Neural cell (in vitro differentiated cells): ENCODE measurements around the gene PAQR9. TPM values are rescaled to one million over a fixed set of nuclear protein-coding genes. Genes with fewer than 3 reads are reported as not detected.

Source experiments
- H2AFZ ChIP-seq: fragments of 200-600, 300-800 bp; sonication (generic), shearing (Covaris generic); 2 replicates; pipeline ENCODE4 v1.6.0; 2014; ENCODE audit warnings: low read depth, mild to moderate bottlenecking, antibody characterized with exemption, low read length, moderate library complexity
- H3F3A ChIP-seq: fragments of 200-600 bp; shearing (Covaris generic); 2 replicates; pipeline ENCODE4 v1.6.1; 2016; ENCODE audit warnings: mild to moderate bottlenecking, moderate library complexity, mixed read lengths, antibody characterized with exemption, low read length; ENCODE audit not compliant: insufficient read depth, poor library complexity, severe bottlenecking
- H3K27ac ChIP-seq: fragments of 200-600, 300-800 bp; sonication (generic), shearing (Covaris generic); 2 replicates; pipeline ENCODE4 v1.5.1; 2014; ENCODE audit warnings: mild to moderate bottlenecking, low read length, moderate library complexity
- H3K27me3 ChIP-seq: fragments of 300-800, 200-600 bp; sonication (generic), shearing (Covaris generic); 2 replicates; pipeline ENCODE4 v1.6.0; 2014; ENCODE audit warnings: mild to moderate bottlenecking, low read depth, low read length, moderate library complexity; ENCODE audit not compliant: insufficient read depth
- H3K36me3 ChIP-seq: fragments of 300-800, 200-600 bp; sonication (generic), shearing (Covaris generic); 2 replicates; pipeline ENCODE4 v1.5.1; 2014; ENCODE audit warnings: mild to moderate bottlenecking, antibody characterized with exemption, low read length, moderate library complexity; ENCODE audit not compliant: insufficient read depth
- H3K4me2 ChIP-seq: fragments of 300-800, 200-600 bp; sonication (generic), shearing (Covaris generic); 2 replicates; pipeline ENCODE4 v1.6.0; 2014; ENCODE audit warnings: mild to moderate bottlenecking, low read length
- H3K4me3 ChIP-seq: fragments of 300-800, 200-600 bp; sonication (generic), shearing (Covaris generic); 2 replicates; pipeline ENCODE4 v1.5.1; 2014; ENCODE audit warnings: mild to moderate bottlenecking, low read length, moderate library complexity
- H3K79me2 ChIP-seq: fragments of 200-600 bp; shearing (Covaris generic); replicated peaks from 2 replicates; pipeline ENCODE4 v1.6.0; 2014; ENCODE audit warnings: mild to moderate bottlenecking, low read length, moderate library complexity; ENCODE audit not compliant: insufficient read depth
- H3K9ac ChIP-seq: fragments of 300-800, 200-600 bp; sonication (generic), shearing (Covaris generic); 2 replicates; pipeline ENCODE4 v1.6.1; 2016; ENCODE audit warnings: mild to moderate bottlenecking, low read length, mixed read lengths
- H3K9me2 ChIP-seq: fragments of 200-600 bp; shearing (Covaris generic); 2 replicates; pipeline ENCODE4 v1.6.1; 2016; ENCODE audit warnings: mild to moderate bottlenecking, low read length, mixed read lengths; ENCODE audit not compliant: insufficient read depth
- H3K9me3 ChIP-seq: fragments of 200-600, 300-800 bp; sonication (generic), shearing (Covaris generic); 2 replicates; pipeline ENCODE4 v1.6.1; 2016; ENCODE audit warnings: mild to moderate bottlenecking, mixed run types, low read length, moderate library complexity, mixed read lengths
- H4K20me1 ChIP-seq: fragments of 200-600 bp; shearing (Covaris generic); 2 replicates; pipeline ENCODE4 v1.6.1; 2016; ENCODE audit warnings: mild to moderate bottlenecking, mixed run types; ENCODE audit not compliant: insufficient read depth
- EP300 ChIP-seq: fragments of 450-650 bp; conservative IDR thresholded peaks from 2 replicates; pipeline ENCODE4 v1.6.1; 2014; ENCODE audit warnings: antibody characterized with exemption, mild to moderate bottlenecking, moderate library complexity; ENCODE audit not compliant: poor library complexity, severe bottlenecking
- EZH2 ChIP-seq: fragments of 200-600, 300-800 bp; shearing (Covaris generic), sonication (generic); IDR thresholded peaks from 2 replicates; pipeline ENCODE4 v1.6.1; 2014; ENCODE audit warnings: antibody characterized with exemption, low read length, borderline replicate concordance, mild to moderate bottlenecking; ENCODE audit not compliant: insufficient read depth, poor library complexity, severe bottlenecking
- MXI1 ChIP-seq: fragments of 450-650 bp; conservative IDR thresholded peaks from 2 replicates; pipeline ENCODE4 v1.6.1; 2014; ENCODE audit warnings: antibody characterized with exemption, mild to moderate bottlenecking; ENCODE audit not compliant: poor library complexity, severe bottlenecking
- POLR2AphosphoS5 ChIP-seq: IDR thresholded peaks from 2 replicates; pipeline ENCODE4 v1.6.1; 2012
- RAD21 ChIP-seq: fragments of 450-650 bp; conservative IDR thresholded peaks from 2 replicates; pipeline ENCODE4 v1.6.1; 2014; ENCODE audit warnings: antibody characterized with exemption, mild to moderate bottlenecking, moderate library complexity
- SMC3 ChIP-seq: fragments of 450-650 bp; conservative IDR thresholded peaks from 2 replicates; pipeline ENCODE4 v1.6.1; 2014; ENCODE audit warnings: antibody characterized with exemption, mild to moderate bottlenecking, moderate library complexity; ENCODE audit not compliant: poor library complexity
- TAF1 ChIP-seq: IDR thresholded peaks from 2 replicates; pipeline ENCODE4 v1.6.1; 2012; ENCODE audit warnings: low read depth
- polyA plus RNA-seq: library from polyadenylated mRNA; depleted of rRNA; stranded (reverse); fragments of >200 nt; gene quantifications from 2 replicates; pipeline ENCODE4 v1.2.3, GENCODE V29; 2014
- TF ChIP-seq, protein P1 (sequence below): fragments of 450-650 bp; IDR thresholded peaks from 2 replicates; pipeline ENCODE4 v1.5.1; 2014; ENCODE audit warnings: antibody characterized with exemption, mild to moderate bottlenecking, moderate library complexity; ENCODE audit not compliant: poor library complexity, severe bottlenecking
- TF ChIP-seq, protein P2 (sequence below): IDR thresholded peaks from 2 replicates; pipeline ENCODE4 v1.6.1; 2012; ENCODE audit warnings: borderline replicate concordance

Gene PAQR9
- polyA plus RNA-seq, 1 donor from 2014 or later = 0.24 TPM

DNA sequence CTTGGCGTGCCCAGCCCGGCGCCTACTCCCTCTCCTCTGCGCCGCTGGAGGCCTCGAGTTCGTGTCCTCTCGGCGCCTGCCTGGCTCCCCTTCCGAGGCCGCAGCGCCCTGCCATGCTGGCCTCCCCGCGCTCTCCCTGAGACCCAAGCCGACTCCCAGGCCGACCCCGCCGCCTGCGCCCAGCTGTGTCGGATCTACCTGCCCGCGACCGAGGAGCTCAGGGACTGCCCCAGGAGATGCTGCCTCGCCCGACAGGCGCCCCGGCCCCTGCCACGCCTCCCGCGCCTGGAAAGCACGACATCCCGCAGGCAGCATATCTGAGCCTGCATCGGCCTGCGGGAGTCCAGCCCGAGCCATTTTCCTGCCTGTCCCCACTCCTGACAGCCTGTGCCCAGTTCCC, 16.1 kb downstream of the PAQR9 start:
- H3K36me3 ChIP-seq = no peaks in the 10 kb centered on the region
- no peaks in the 10 kb centered on the region for H3K79me2 ChIP-seq
- H3K4me3 ChIP-seq = no peak overlapping the region
- H3F3A ChIP-seq = no peaks in the 10 kb centered on the region
- no peak overlapping the region for H3K4me2 ChIP-seq
- TF ChIP-seq MXI1 (no peak), POLR2AphosphoS5 (no peak), EZH2 (no peak), TAF1 (no peak), RAD21 (no peak), SMC3 (no peak), EP300 (no peak)
- TF ChIP-seq, protein P1, sequence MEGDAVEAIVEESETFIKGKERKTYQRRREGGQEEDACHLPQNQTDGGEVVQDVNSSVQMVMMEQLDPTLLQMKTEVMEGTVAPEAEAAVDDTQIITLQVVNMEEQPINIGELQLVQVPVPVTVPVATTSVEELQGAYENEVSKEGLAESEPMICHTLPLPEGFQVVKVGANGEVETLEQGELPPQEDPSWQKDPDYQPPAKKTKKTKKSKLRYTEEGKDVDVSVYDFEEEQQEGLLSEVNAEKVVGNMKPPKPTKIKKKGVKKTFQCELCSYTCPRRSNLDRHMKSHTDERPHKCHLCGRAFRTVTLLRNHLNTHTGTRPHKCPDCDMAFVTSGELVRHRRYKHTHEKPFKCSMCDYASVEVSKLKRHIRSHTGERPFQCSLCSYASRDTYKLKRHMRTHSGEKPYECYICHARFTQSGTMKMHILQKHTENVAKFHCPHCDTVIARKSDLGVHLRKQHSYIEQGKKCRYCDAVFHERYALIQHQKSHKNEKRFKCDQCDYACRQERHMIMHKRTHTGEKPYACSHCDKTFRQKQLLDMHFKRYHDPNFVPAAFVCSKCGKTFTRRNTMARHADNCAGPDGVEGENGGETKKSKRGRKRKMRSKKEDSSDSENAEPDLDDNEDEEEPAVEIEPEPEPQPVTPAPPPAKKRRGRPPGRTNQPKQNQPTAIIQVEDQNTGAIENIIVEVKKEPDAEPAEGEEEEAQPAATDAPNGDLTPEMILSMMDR = no peak
- TF ChIP-seq, protein P2, sequence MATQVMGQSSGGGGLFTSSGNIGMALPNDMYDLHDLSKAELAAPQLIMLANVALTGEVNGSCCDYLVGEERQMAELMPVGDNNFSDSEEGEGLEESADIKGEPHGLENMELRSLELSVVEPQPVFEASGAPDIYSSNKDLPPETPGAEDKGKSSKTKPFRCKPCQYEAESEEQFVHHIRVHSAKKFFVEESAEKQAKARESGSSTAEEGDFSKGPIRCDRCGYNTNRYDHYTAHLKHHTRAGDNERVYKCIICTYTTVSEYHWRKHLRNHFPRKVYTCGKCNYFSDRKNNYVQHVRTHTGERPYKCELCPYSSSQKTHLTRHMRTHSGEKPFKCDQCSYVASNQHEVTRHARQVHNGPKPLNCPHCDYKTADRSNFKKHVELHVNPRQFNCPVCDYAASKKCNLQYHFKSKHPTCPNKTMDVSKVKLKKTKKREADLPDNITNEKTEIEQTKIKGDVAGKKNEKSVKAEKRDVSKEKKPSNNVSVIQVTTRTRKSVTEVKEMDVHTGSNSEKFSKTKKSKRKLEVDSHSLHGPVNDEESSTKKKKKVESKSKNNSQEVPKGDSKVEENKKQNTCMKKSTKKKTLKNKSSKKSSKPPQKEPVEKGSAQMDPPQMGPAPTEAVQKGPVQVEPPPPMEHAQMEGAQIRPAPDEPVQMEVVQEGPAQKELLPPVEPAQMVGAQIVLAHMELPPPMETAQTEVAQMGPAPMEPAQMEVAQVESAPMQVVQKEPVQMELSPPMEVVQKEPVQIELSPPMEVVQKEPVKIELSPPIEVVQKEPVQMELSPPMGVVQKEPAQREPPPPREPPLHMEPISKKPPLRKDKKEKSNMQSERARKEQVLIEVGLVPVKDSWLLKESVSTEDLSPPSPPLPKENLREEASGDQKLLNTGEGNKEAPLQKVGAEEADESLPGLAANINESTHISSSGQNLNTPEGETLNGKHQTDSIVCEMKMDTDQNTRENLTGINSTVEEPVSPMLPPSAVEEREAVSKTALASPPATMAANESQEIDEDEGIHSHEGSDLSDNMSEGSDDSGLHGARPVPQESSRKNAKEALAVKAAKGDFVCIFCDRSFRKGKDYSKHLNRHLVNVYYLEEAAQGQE = no peak
- no peak overlapping the region for H3K27ac ChIP-seq
- H3K9ac ChIP-seq = no peak overlapping the region
- H3K9me3 ChIP-seq = no peaks in the 10 kb centered on the region
- H3K27me3 ChIP-seq = no peaks in the 10 kb centered on the region
- H3K9me2 ChIP-seq = no peaks in the 10 kb centered on the region
- H2AFZ ChIP-seq = no peak overlapping the region
- no peaks in the 10 kb centered on the region for H4K20me1 ChIP-seq

DNA sequence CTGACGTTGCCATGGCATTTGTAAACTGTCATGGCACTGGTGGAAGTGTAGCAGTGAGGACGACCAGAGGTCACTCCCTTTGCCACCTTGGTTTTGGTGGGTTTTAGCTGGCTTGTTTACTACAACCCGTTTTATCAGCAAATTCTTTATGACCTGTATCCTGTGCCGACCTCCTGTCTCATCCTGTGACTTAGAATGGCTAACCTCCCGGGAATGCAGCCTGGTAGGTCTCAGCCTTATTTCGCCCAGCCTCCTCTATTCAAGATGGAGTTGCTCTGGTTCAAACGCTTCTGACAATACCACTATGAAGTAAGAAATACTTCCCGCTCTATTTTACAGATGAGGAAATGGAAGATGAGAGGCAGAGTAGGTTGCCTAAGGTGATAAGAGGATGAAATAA, 16.6 kb downstream of the PAQR9 start:
- Histone ChIP-seq H3K79me2 (no peaks in the 10 kb centered on the region), H4K20me1 (no peaks in the 10 kb centered on the region), H3K4me2 (no peak overlapping the region), H3K9me3 (no peaks in the 10 kb centered on the region), H3K27me3 (no peaks in the 10 kb centered on the region), H3K4me3 (no peak overlapping the region), H3F3A (no peaks in the 10 kb centered on the region), H2AFZ (no peak overlapping the region), H3K27ac (no peak overlapping the region), H3K9me2 (no peaks in the 10 kb centered on the region), H3K9ac (no peak overlapping the region), H3K36me3 (no peaks in the 10 kb centered on the region)
- TF ChIP-seq SMC3 (no peak), EP300 (no peak), EZH2 (no peak), MXI1 (no peak), RAD21 (no peak), POLR2AphosphoS5 (no peak), TAF1 (no peak)
- TF ChIP-seq, protein P1 = no peak
- TF ChIP-seq, protein P2 = no peak
